Uterus (tissue), 2 donors: ENCODE data around the gene CLK2.

ENCODE experiments used
- POLR2A ChIP-seq, 2 donors: fragments of 450-650 bp; IDR thresholded peaks; one replicate each; pipeline ENCODE4 v1.6.1; 2016; ENCODE audit warnings: antibody characterized with exemption in 2 of 2, mild to moderate bottlenecking in 1 of 2, moderate library complexity in 1 of 2
- TF ChIP-seq, protein P1 (sequence below), 4 experiments: fragments of 200-600 bp in 2 of 4; fragments of 450-650 bp in 2 of 4; sonication (generic) in 2 of 4; IDR thresholded peaks; one replicate each; pipeline ENCODE4 v1.5.1; 2016 to 2019; ENCODE audit warnings: antibody characterized with exemption in 4 of 4, mild to moderate bottlenecking in 2 of 4, moderate library complexity in 1 of 4

DNA sequence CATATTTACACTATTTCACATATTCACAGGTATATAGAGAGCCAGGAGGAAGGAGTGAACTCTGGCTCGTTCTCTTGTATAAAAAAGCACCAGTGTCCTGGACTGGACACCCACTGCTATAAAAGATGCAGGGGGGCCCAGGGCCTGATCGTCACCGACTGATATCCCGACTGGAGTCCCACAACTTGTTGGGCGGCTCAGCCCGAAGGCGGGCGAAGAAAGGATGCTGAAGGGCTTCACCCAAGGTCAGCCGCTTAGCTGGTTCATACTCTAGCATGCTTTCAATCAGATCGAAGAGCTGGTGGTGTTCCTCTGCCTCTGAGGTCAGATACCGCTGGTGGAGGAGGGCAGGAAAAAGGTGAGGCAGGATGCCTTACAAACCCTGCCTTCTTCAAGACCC, 10.2 kb downstream of the CLK2 start:
- TF ChIP-seq, protein P1, sequence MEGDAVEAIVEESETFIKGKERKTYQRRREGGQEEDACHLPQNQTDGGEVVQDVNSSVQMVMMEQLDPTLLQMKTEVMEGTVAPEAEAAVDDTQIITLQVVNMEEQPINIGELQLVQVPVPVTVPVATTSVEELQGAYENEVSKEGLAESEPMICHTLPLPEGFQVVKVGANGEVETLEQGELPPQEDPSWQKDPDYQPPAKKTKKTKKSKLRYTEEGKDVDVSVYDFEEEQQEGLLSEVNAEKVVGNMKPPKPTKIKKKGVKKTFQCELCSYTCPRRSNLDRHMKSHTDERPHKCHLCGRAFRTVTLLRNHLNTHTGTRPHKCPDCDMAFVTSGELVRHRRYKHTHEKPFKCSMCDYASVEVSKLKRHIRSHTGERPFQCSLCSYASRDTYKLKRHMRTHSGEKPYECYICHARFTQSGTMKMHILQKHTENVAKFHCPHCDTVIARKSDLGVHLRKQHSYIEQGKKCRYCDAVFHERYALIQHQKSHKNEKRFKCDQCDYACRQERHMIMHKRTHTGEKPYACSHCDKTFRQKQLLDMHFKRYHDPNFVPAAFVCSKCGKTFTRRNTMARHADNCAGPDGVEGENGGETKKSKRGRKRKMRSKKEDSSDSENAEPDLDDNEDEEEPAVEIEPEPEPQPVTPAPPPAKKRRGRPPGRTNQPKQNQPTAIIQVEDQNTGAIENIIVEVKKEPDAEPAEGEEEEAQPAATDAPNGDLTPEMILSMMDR (IDR thresholded peaks at IDR 0.05): no peak
- TF ChIP-seq POLR2A (IDR thresholded peaks at IDR 0.05): no peak
